Lung (tissue), 12 donors: ENCODE results near the gene SAG. TPM values are rescaled to one million over a fixed set of nuclear protein-coding genes. Genes with fewer than 3 reads are reported as not detected.

Experiments used
- ATAC-seq: fragments of 200-7000 bp; cut with Tn5 transposase; one replicate; pipeline ENCODE4 v1.9.1; 2020; ENCODE audit warnings: moderate number of reproducible peaks; ENCODE audit not compliant: insufficient read depth, low FRiP score
- DNase-seq, 3 donors: peaks; one replicate each; pipeline ENCODE4 v3.0.0-alpha.2; 2013 to 2017
- H3K27ac ChIP-seq, 2 donors: one replicate each; pipeline ENCODE4 v1.5.1; 2013; ENCODE audit warnings: mild to moderate bottlenecking in 2 of 2, moderate library complexity in 2 of 2, control low read depth in 1 of 2, inconsistent platforms in 1 of 2, low read depth in 1 of 2, low read length in 1 of 2
- H3K27me3 ChIP-seq, 3 donors: one replicate each; pipeline ENCODE4 v1.5.1; 2013; ENCODE audit warnings: low read length in 2 of 3; ENCODE audit not compliant: control insufficient read depth in 3 of 3, insufficient read depth in 3 of 3
- H3K36me3 ChIP-seq, 4 donors: one replicate each; pipeline ENCODE4 v1.5.1; 2013; ENCODE audit warnings: low read length in 4 of 4, mild to moderate bottlenecking in 1 of 4, moderate library complexity in 1 of 4; ENCODE audit not compliant: control insufficient read depth in 4 of 4, insufficient read depth in 4 of 4
- H3K4me1 ChIP-seq, 5 donors: one replicate each; pipeline ENCODE4 v1.5.1; 2013; ENCODE audit warnings: low read length in 5 of 5, mild to moderate bottlenecking in 2 of 5, moderate library complexity in 1 of 5; ENCODE audit not compliant: control insufficient read depth in 5 of 5, insufficient read depth in 5 of 5
- H3K4me3 ChIP-seq: one replicate; pipeline ENCODE4 v1.5.1; 2013; ENCODE audit warnings: mild to moderate bottlenecking, control low read depth, moderate library complexity
- H3K9ac ChIP-seq, 2 donors: one replicate each; pipeline ENCODE4 v1.5.1; 2013; ENCODE audit warnings: low read length in 2 of 2, control low read depth in 1 of 2; ENCODE audit not compliant: insufficient read depth in 1 of 2
- H3K9me3 ChIP-seq, 4 donors: one replicate each; pipeline ENCODE4 v1.5.1; 2013; ENCODE audit warnings: low read length in 3 of 4, mild to moderate bottlenecking in 1 of 4, moderate library complexity in 1 of 4; ENCODE audit not compliant: control insufficient read depth in 4 of 4, insufficient read depth in 3 of 4
- WGBS, 2 donors: extraction: QIAGEN DNeasy Blood & Tissue Kit; methylation state at CpG; one replicate each; pipeline ENCODE4 v1.1.7; 2013; 5-methylcytosine and 5-hydroxymethylcytosine counted together
- polyA plus RNA-seq, 2 donors: library from polyadenylated mRNA; stranded (reverse); fragments of 200-250 nt; gene quantifications; one replicate each; pipeline ENCODE4 v1.2.1, GENCODE V29; 2013
- total RNA-seq, 2 donors: library from RNA; depleted of rRNA in 1 of 2; stranded (reverse); fragments of >200 nt in 1 of 2; gene quantifications; one replicate each; pipeline ENCODE4 v1.2.1, GENCODE V29; 2014 to 2021
- TF ChIP-seq, protein P1 (sequence below): IDR thresholded peaks from 2 replicates; pipeline ENCODE4 v1.5.1; 2012; ENCODE audit warnings: mild to moderate bottlenecking; ENCODE audit errors: control extremely low read depth, extremely low read depth
- donor health status: control.
- donor health status: control.
- donor health status: Bipolar disorder and iron deficiency.
- donor health status: healthy.
- donor health status: DM: yes; HTN: yes; CAD: no.

Gene SAG
- total and polyA plus RNA-seq, 4 donors, result 0.03 to 0.46 (median 0.22) TPM; not detected in 1

DNA sequence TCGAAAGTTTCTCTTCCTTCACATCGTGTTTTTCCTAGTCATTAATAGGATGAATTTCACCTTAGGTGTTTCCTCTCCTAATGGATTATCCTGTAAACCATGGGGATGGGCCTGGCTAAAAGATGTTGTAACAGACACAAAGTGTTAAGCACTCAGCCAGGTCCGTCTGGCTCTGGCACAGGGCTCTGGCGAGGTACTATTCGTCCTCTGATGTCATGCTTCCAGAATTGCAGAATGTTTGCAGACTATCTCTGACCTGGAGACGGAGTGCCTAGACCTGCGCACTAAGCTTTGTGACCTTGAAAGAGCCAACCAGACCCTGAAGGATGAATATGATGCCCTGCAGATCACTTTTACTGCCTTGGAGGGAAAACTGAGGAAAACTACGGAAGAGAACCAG is 42.9 kb upstream of the SAG start:
- Histone ChIP-seq H3K9me3 (no peaks in the 10 kb centered on the region), H3K36me3 (peaks cover 30 to 53% (median 40%) of the 10 kb centered on the region in 4 donors), H3K4me3 (no peak overlapping the region), H3K9ac (no peak overlapping the region), H3K4me1 (no peaks in the 10 kb centered on the region), H3K27ac (no peak overlapping the region), H3K27me3 (no peaks in the 10 kb centered on the region)
- DNase-seq (no peak), ATAC-seq (no peak)
- TF ChIP-seq, protein P1, sequence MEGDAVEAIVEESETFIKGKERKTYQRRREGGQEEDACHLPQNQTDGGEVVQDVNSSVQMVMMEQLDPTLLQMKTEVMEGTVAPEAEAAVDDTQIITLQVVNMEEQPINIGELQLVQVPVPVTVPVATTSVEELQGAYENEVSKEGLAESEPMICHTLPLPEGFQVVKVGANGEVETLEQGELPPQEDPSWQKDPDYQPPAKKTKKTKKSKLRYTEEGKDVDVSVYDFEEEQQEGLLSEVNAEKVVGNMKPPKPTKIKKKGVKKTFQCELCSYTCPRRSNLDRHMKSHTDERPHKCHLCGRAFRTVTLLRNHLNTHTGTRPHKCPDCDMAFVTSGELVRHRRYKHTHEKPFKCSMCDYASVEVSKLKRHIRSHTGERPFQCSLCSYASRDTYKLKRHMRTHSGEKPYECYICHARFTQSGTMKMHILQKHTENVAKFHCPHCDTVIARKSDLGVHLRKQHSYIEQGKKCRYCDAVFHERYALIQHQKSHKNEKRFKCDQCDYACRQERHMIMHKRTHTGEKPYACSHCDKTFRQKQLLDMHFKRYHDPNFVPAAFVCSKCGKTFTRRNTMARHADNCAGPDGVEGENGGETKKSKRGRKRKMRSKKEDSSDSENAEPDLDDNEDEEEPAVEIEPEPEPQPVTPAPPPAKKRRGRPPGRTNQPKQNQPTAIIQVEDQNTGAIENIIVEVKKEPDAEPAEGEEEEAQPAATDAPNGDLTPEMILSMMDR, result no peak
- WGBS, 2 donors, result 89 to 90% methylated on average over 8 of the region's 8 CpGs

DNA sequence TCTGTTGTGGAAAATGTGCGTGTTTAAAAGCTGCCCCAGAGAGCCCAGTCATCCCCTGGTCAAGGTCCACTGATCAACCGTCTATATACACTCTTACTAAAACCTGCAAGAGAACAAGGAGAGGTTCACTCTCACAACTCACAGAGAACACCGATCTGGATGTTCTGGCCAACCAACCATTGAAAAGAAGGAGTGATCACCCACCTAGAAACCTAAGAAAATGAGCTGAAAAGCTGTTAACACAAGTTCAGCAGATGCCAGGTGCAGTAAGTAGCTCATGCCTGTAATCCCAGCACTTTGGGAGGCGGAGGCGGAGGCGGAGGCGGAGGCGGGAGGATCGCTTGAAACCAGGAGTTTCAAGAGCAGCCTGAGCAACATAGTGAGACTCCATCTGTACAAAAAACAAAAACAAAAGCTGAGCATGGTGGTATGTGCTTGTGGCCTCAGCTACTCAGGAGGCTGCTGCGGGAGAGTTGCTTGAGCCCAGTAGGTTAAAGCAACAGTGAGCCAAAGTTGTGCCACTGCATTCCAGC is 41.7 kb upstream of the SAG start:
- Histone ChIP-seq H3K4me1 (no peaks in the 10 kb centered on the region), H3K9ac (no peak overlapping the region), H3K36me3 (peaks cover 35 to 44% (median 37%) of the 10 kb centered on the region in 4 donors), H3K27ac (no peak overlapping the region), H3K4me3 (no peak overlapping the region), H3K9me3 (no peaks in the 10 kb centered on the region), H3K27me3 (no peaks in the 10 kb centered on the region)
- ATAC-seq (no peak), DNase-seq (no peak)
- TF ChIP-seq, protein P1, result no peak
- 96 to 97% methylated on average over 10 of the region's 10 CpGs for WGBS, 2 donors

DNA sequence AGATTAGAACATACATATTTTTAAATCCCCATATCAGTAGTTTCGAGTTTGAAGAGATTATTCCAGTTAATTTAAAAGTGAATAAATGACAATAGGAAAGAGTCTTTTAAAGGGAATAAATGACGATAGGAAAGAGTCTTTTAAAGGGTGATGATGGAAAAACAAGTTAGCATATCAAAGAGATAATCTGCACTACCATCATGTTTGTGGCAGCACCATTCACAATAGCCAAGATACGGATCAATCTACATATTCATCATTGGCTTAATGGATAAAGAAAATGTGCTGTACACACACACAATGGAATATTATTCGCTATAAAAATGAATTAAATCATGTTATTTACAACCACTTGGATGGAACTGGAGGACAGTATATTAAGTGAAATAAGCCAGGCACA is 41.1 kb upstream of the SAG start:
- WGBS, 2 donors, result 94 to 96% methylated on average over 4 of the region's 4 CpGs
- TF ChIP-seq, protein P1, result no peak
- no peak overlapping the region for H3K9ac ChIP-seq
- H3K4me1 ChIP-seq, result no peaks in the 10 kb centered on the region
- H3K9me3 ChIP-seq, result no peaks in the 10 kb centered on the region
- no peak for ATAC-seq
- H3K4me3 ChIP-seq, result no peak overlapping the region
- no peak for DNase-seq
- peaks cover 35 to 44% (median 36%) of the 10 kb centered on the region in 4 donors for H3K36me3 ChIP-seq
- H3K27ac ChIP-seq, result no peak overlapping the region
- H3K27me3 ChIP-seq, result no peaks in the 10 kb centered on the region
